H9 (cell line): Measurements from ENCODE around the gene RNF145. TPM values are rescaled to one million over a fixed set of nuclear protein-coding genes. Genes with fewer than 3 reads are reported as not detected.
A peak's percentile ranks its signal among the peaks of the same experiment; 100 is the strongest.

Source experiments
- DNase-seq: peaks from one replicate; pipeline ENCODE4 v3.0.0-alpha.2; 2017
- H2AFZ ChIP-seq: one replicate; pipeline ENCODE4 v1.6.1; 2013; ENCODE audit warnings: mild to moderate bottlenecking, low read length, control low read depth, moderate library complexity
- H2AK5ac ChIP-seq: 2 replicates; pipeline ENCODE4 v1.6.1; 2013; ENCODE audit warnings: low read length, control low read depth, mixed read lengths; ENCODE audit not compliant: insufficient read length
- H2BK120ac ChIP-seq: one replicate; pipeline ENCODE4 v1.6.1; 2013; ENCODE audit warnings: low read depth, mild to moderate bottlenecking, low read length, control low read depth, inconsistent platforms; ENCODE audit not compliant: poor library complexity, severe bottlenecking
- H2BK12ac ChIP-seq: 2 replicates; pipeline ENCODE4 v1.6.1; 2013; ENCODE audit warnings: low read length, control low read depth, mixed read lengths, low read depth; ENCODE audit not compliant: insufficient read length
- H2BK15ac ChIP-seq: 2 replicates; pipeline ENCODE4 v1.6.1; 2013; ENCODE audit warnings: low read depth, low read length, control low read depth
- H2BK20ac ChIP-seq: one replicate; pipeline ENCODE4 v1.6.1; 2013; ENCODE audit warnings: low read depth, mild to moderate bottlenecking, low read length, control low read depth, inconsistent platforms; ENCODE audit not compliant: poor library complexity, severe bottlenecking
- H2BK5ac ChIP-seq: 2 replicates; pipeline ENCODE4 v1.6.1; 2013; ENCODE audit warnings: low read length, control low read depth, mixed read lengths; ENCODE audit not compliant: insufficient read length
- H3K14ac ChIP-seq: 2 replicates; pipeline ENCODE4 v1.6.1; 2013; ENCODE audit warnings: low read length, control low read depth; ENCODE audit not compliant: insufficient read depth
- H3K18ac ChIP-seq: 2 replicates; pipeline ENCODE4 v1.6.1; 2013; ENCODE audit warnings: low read depth, mild to moderate bottlenecking, mixed read lengths, low read length, control low read depth; ENCODE audit not compliant: insufficient read length
- H3K23ac ChIP-seq: 2 replicates; pipeline ENCODE4 v1.6.1; 2013; ENCODE audit warnings: low read length, control low read depth, mixed read lengths, low read depth; ENCODE audit not compliant: insufficient read length
- H3K23me2 ChIP-seq: 2 replicates; pipeline ENCODE4 v1.6.1; 2013; ENCODE audit warnings: low read depth, mild to moderate bottlenecking, mixed read lengths, low read length, control low read depth; ENCODE audit not compliant: insufficient read length, poor library complexity, severe bottlenecking
- H3K27ac ChIP-seq: 2 replicates; pipeline ENCODE4 v1.5.1; 2013; ENCODE audit warnings: low read length, control low read depth, mixed read lengths, low read depth; ENCODE audit not compliant: insufficient read length
- H3K27me3 ChIP-seq: 2 replicates; pipeline ENCODE4 v1.6.1; 2013; ENCODE audit warnings: low read length, control low read depth, inconsistent platforms; ENCODE audit not compliant: insufficient read depth
- H3K4ac ChIP-seq: 2 replicates; pipeline ENCODE4 v1.6.1; 2013; ENCODE audit warnings: low read depth, mild to moderate bottlenecking, control low read depth, inconsistent platforms, low read length, moderate library complexity
- H3K4me1 ChIP-seq: 2 replicates; pipeline ENCODE4 v1.6.1; 2013; ENCODE audit warnings: low read length, control low read depth, inconsistent platforms; ENCODE audit not compliant: insufficient read depth
- H3K4me2 ChIP-seq: 2 replicates; pipeline ENCODE4 v1.6.1; 2013; ENCODE audit warnings: low read length, control low read depth, mixed read lengths; ENCODE audit not compliant: insufficient read length, insufficient read depth
- H3K56ac ChIP-seq: 2 replicates; pipeline ENCODE4 v1.6.1; 2013; ENCODE audit warnings: low read depth, mild to moderate bottlenecking, mixed read lengths, low read length, control low read depth; ENCODE audit not compliant: insufficient read length
- H3K79me1 ChIP-seq: 2 replicates; pipeline ENCODE4 v1.6.1; 2013; ENCODE audit warnings: low read depth, mild to moderate bottlenecking, moderate library complexity, low read length, control low read depth, inconsistent platforms; ENCODE audit not compliant: insufficient read depth, poor library complexity, severe bottlenecking
- H3K79me2 ChIP-seq: 2 replicates; pipeline ENCODE4 v1.6.1; 2013; ENCODE audit warnings: low read length, control low read depth, inconsistent platforms; ENCODE audit not compliant: insufficient read depth
- H3K9ac ChIP-seq: 2 replicates; pipeline ENCODE4 v1.6.1; 2013; ENCODE audit warnings: low read length, control low read depth, mixed read lengths; ENCODE audit not compliant: insufficient read length; ENCODE audit errors: extremely low read depth
- H3K9me3 ChIP-seq: one replicate; pipeline ENCODE4 v1.6.1; 2013; ENCODE audit warnings: low read depth, low read length, inconsistent platforms; ENCODE audit not compliant: control insufficient read depth
- H3T11ph ChIP-seq: one replicate; pipeline ENCODE4 v1.6.1; 2013; ENCODE audit warnings: mild to moderate bottlenecking, low read length, control low read depth, inconsistent platforms
- H4K20me1 ChIP-seq: one replicate; pipeline ENCODE4 v1.6.1; 2013; ENCODE audit not compliant: control insufficient read depth, insufficient read length, insufficient read depth
- H4K5ac ChIP-seq: 2 replicates; pipeline ENCODE4 v1.6.1; 2013; ENCODE audit warnings: low read depth, mild to moderate bottlenecking, mixed read lengths, low read length, control low read depth; ENCODE audit not compliant: insufficient read length
- H4K8ac ChIP-seq: replicated peaks from 2 replicates; pipeline ENCODE4 v1.6.1; 2013; ENCODE audit warnings: low read length, control low read depth, mixed read lengths, low read depth; ENCODE audit not compliant: insufficient read length
- H4K91ac ChIP-seq: 2 replicates; pipeline ENCODE4 v1.6.1; 2013; ENCODE audit warnings: low read depth, mild to moderate bottlenecking, moderate library complexity, mixed read lengths, low read length, control low read depth; ENCODE audit not compliant: insufficient read length
- H3K27ac Mint-ChIP-seq, 3 experiments: 2 replicates in 2 of 3; 3 replicates in 1 of 3; pipeline ENCODE4 v1.8.0; 2020 to 2021; ENCODE audit warnings: mixed read lengths in 3 of 3, mild to moderate bottlenecking in 1 of 3, moderate library complexity in 1 of 3
- H3K27me3 Mint-ChIP-seq: 2 replicates; pipeline ENCODE4 v1.8.0; 2021; ENCODE audit warnings: low read depth, mild to moderate bottlenecking, moderate library complexity, mixed read lengths
- H3K36me3 Mint-ChIP-seq, 3 experiments: 2 replicates in 2 of 3; 3 replicates in 1 of 3; pipeline ENCODE4 v1.8.0; 2020 to 2021; ENCODE audit warnings: low read depth in 3 of 3, mixed read lengths in 3 of 3; ENCODE audit not compliant: insufficient read depth in 1 of 3
- H3K4me1 Mint-ChIP-seq, 2 experiments: 2 replicates each; pipeline ENCODE4 v1.8.0; 2020; ENCODE audit warnings: mixed read lengths in 2 of 2
- H3K4me3 Mint-ChIP-seq, 2 experiments: 2 replicates in 1 of 2; 3 replicates in 1 of 2; pipeline ENCODE4 v1.8.0; 2020 to 2021; ENCODE audit warnings: mild to moderate bottlenecking in 2 of 2, mixed read lengths in 2 of 2, moderate library complexity in 1 of 2
- H3K9me3 Mint-ChIP-seq, 2 experiments: 2 replicates in 1 of 2; 3 replicates in 1 of 2; pipeline ENCODE4 v1.8.0; 2020; ENCODE audit warnings: mild to moderate bottlenecking in 2 of 2, mixed read lengths in 2 of 2, moderate library complexity in 1 of 2
- WGBS: extraction: QIAGEN DNeasy Blood & Tissue Kit; methylation state at CpG from one replicate; pipeline ENCODE4 v1.1.7; 2013; ENCODE audit warnings: missing lambda C conversion rate, low lambda C conversion rate, mixed read lengths; ENCODE audit not compliant: insufficient read length; ENCODE audit errors: extremely low coverage; 5-methylcytosine and 5-hydroxymethylcytosine counted together
- total RNA-seq: library from RNA; stranded (reverse); gene quantifications from 2 replicates; pipeline ENCODE4 v1.2.1, GENCODE V29; 2021
- TF ChIP-seq, protein P1 (sequence below): fragments of 200-600 bp; sonication (generic); conservative IDR thresholded peaks from 3 replicates; pipeline ENCODE4 v1.8.0; 2021; ENCODE audit warnings: antibody characterized with exemption, mild to moderate bottlenecking

Gene RNF145
- total RNA-seq, 1 experiment from 2014 or later = 59.1 TPM

DNA sequence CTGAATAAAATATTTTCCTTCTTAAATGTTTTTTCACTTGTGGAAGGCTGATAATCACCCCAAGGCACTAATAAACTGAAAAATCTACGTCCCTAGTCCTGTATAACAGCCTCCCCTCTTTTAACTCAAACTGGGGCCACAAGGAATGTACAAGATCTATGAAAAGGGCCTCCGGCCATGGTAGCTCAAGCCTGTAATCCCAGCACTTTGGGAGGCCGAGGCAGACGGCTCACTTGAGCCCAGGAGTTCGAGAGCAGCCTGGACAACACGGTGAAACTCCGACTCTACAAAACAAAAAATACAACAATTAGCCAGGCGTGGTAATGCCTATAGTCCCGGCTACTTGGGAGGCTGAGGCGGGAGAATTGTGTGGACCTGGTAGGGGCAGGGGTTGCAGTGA, 23.6 kb downstream of the RNF145 start:
- Histone ChIP-seq H2AK5ac (no peak overlapping the region), H4K5ac (no peak overlapping the region), H3K27me3 (no peaks in the 10 kb centered on the region), H3K79me1 (no peaks in the 10 kb centered on the region), H2BK20ac (no peak overlapping the region), H3K23ac (no peak overlapping the region), H2BK5ac (no peak overlapping the region), H4K20me1 (no peaks in the 10 kb centered on the region), H4K91ac (no peak overlapping the region), H3K14ac (no peak overlapping the region), H2BK120ac (no peak overlapping the region), H3K79me2 (no peaks in the 10 kb centered on the region), H2BK12ac (no peak overlapping the region), H3K23me2 (no peaks in the 10 kb centered on the region), H2AFZ (no peak overlapping the region), H3K4me2 (no peak overlapping the region), H3K9ac (no peak overlapping the region), H3K9me3 (no peaks in the 10 kb centered on the region), H2BK15ac (no peak overlapping the region), H3K4ac (no peak overlapping the region), H3T11ph (no peak overlapping the region), H3K27ac (no peak overlapping the region), H3K18ac (no peak overlapping the region), H3K4me1 (no peaks in the 10 kb centered on the region), H4K8ac (no peak overlapping the region), H3K56ac (no peak overlapping the region)
- Mint-ChIP-seq H3K9me3 (no peaks in the 10 kb centered on the region), H3K27me3 (no peaks in the 10 kb centered on the region), H3K4me1 (peaks cover 5 to 8% of the 10 kb centered on the region in 2 experiments), H3K4me3 (no peak overlapping the region), H3K27ac (peak overlapping the region; percentile 67 to 91 (median 72); a peak in 6 of 7 replicates), H3K36me3 (peaks cover 4 to 25% (median 25%) of the 10 kb centered on the region in 3 experiments)
- no peak for DNase-seq
- TF ChIP-seq, protein P1, sequence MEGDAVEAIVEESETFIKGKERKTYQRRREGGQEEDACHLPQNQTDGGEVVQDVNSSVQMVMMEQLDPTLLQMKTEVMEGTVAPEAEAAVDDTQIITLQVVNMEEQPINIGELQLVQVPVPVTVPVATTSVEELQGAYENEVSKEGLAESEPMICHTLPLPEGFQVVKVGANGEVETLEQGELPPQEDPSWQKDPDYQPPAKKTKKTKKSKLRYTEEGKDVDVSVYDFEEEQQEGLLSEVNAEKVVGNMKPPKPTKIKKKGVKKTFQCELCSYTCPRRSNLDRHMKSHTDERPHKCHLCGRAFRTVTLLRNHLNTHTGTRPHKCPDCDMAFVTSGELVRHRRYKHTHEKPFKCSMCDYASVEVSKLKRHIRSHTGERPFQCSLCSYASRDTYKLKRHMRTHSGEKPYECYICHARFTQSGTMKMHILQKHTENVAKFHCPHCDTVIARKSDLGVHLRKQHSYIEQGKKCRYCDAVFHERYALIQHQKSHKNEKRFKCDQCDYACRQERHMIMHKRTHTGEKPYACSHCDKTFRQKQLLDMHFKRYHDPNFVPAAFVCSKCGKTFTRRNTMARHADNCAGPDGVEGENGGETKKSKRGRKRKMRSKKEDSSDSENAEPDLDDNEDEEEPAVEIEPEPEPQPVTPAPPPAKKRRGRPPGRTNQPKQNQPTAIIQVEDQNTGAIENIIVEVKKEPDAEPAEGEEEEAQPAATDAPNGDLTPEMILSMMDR = no peak
- no CpG with 5 or more reads among the region's 10 CpGs for WGBS
